ENCODE results near the gene ZBTB20.

Gene ZBTB20

DNA sequence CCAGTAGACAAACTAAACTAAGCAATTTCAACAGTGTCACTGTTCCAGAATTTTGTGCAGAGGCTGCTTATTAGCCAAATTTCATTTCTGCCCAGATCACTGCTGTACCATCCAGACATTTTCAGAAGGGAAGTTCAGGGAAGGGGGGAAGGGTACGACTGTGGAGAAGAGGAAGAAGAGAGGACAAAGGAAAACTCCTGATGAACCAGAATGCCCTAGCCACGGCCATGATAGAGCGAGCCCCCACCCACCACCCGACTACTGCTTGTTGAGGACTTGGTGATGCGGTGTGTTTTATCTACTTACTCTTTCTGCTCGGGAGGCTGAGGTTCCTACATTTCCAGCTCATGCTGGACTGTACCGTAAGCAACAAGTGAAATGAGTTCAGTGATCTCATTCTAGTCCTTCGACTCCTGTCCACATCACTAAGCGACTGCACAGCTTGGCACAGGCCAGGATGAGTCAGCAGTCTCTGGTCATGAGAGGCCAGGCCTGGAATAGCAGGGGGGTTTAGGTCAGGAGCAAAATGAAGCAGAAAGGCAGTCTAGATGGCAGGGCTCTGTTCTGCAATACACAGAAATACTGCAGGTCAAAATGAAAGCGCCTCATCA, 522.4 kb downstream of the ZBTB20 start:
- DNase-seq (ENCODE audit: low read depth): no peak

DNA sequence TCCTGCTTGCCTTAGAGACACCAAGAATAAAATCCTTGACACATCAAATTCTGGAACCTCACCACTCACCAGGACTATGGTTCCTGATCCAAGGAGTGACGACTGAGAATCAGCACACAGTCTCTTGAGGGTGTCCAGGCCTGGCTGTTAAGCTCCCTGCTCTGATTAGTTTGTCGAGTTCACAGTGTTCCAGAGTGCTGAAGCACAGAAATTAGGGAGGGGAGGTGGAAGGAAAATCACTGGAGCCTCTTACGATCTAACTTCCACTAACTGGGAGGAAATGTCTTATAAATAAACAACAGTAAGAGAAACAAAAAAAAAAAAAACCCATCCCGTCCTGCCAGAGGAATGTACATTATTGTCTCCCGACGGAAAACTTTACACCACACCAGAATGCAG, 523.0 kb downstream of the ZBTB20 start:
- no peak for DNase-seq (ENCODE audit: low read depth)

DNA sequence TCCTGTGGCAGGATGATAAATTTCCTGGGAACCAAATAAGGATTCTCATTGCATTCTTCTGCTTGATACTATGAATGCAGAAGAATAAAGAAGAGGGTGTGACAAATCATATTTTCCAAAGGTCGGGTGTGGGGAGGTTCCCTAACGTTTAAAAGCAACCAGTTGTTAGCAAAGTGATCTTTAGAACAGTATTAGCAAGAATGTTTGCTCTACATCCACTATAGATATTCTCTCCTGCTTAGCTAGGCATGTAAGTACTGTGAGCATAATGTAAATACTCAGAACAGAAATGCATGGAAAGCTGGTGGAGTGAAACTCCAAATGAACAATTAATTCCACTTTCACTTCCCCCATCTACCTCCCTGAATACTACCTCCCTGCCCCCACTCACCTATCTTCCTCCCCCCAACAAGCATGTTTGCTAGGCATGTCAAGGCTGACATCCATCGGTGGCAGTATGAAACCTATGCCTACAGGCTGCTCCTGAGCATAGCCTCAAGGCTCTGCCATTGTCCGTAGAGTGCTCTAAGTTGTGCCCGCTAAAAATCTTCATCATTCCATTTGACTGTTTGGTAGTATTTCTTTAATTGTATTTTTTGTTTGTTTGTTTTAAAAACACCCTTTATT, 523.6 kb downstream of the ZBTB20 start:
- DNase-seq (ENCODE audit: low read depth): no peak

DNA sequence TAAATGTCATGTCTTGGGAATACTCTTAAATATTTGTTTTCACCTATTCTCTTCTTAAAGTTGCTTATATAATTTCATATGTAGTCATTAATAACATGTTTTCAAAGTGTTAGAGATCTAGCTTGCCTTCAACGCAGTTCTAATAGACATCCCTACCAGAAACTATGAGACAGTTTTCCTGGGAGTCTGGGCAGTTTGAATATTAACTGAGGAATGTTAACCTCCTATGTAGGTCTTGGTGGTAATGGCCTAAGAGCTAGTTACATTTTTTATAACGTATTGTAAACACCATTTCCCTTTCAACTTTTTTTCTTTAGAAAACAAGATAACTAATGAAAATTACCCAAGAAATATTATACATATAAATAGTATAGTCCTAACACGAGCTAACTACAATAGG, 525.1 kb downstream of the ZBTB20 start:
- DNase-seq (ENCODE audit: low read depth): no peak

DNA sequence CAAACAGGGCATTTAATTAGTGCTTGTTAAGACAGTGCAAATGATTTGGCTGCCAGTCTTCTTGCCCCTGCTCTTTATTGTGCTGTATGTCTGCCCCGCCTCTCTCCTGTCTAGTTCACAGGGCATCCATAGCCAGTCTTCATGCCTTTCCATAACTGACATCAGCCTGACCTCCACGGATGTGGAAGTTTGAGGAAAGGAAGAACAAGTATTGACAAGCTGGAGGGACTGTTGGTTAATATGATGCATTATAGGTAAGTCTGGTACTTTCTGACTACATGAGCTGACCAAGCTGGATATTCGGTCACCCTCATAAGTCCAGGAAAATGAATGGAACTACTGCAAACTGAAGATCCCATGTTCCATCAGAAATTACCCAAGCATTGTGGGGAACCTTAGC, 527.3 kb downstream of the ZBTB20 start:
- no peak for DNase-seq (ENCODE audit: low read depth)

DNA sequence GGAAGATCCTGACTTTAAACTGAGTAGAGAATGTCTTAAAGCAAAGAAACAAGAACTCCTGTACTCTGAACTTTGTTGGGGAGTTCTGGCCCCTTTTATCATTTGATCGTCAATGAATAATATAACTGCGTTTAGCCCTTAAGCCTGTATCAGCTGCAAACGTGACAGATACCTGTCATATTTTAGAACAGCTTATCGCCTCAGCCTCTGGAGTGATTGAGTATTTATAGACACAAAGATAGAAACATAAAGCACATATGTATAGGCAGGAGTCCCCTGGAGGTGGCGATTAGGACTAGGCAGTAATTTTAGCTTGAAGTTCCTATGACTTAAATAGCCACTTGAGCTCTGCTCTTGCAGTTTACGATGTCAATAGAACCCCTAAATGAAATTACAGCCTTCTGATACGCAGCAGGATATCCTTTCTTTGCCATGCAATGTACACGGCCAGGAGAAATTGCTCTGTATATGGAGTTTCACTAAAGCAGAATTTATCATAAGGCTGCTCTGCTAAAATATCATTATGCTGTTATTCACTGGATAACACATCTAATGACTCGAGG, 531.5 kb downstream of the ZBTB20 start:
- DNase-seq (ENCODE audit: low read depth): no peak

DNA sequence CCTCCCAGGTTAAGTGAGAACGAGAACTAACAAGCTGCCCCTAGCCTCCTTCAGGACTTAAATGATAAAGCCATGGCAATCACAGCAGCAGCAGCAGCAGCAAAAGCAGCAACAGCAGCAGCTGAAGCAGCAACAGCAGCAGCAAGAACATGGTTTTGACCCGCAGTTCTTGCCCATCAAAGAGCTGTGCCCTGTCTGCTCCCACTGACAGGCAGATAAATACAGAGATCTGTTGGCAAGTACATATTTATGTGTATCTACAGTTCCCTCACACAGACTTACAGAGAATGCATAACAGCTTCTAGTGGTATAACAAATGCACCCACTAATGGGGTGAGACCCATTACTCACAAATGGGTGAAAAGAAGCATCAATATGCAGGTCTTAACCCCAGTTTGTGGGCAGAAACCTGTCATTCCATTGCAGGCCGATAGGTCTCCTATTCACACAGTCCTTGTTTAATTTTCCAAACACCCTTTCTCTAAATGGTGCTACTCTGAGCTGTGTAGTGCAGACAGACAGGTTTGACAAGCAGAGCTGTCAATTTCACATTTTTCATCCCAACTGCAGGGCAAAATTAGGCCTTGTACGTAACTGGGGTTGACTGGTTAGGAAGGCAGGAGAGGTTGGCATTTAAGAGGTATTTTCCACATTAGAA, 537.0 kb downstream of the ZBTB20 start:
- no peak for DNase-seq (ENCODE audit: low read depth)

DNA sequence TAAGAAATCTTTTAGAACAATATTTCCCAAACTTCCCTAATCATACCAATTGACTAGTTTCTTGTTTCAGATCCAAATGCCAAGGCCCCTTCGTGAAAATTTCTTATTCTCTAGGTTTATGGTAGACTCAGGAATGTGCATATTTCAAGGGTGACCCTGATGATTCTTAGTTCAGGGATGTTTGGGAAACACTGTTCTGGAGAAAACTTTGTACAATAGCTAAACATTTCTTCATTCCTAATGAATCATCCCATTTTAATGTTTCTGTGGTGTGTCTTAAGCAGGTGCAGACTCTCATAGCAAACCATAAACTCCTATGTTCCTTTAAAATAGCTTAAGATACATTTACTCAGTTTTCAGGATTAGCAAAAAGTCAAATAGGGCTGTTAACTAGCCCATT, 538.8 kb downstream of the ZBTB20 start:
- no peak for DNase-seq (ENCODE audit: low read depth)

DNA sequence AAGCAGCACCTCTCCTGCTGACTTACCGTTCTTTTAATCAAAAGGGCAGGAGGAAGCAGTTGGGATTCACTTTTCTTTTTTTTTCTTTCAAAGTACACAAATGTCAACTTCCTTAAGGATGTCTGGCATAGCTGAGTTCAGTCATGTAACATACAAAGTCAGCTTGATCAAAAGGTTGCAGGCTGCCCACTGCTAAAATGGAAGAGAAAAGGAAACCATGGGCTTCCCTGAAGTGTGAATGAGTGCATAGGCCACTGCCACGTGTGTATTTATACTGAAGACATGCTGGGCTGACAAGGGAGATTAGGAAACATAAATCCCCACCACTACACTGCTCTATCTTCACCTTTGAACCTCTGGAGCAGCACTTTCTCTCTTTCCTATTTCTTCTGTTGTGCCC, 540.8 kb downstream of the ZBTB20 start:
- no peak for DNase-seq (ENCODE audit: low read depth)

DNA sequence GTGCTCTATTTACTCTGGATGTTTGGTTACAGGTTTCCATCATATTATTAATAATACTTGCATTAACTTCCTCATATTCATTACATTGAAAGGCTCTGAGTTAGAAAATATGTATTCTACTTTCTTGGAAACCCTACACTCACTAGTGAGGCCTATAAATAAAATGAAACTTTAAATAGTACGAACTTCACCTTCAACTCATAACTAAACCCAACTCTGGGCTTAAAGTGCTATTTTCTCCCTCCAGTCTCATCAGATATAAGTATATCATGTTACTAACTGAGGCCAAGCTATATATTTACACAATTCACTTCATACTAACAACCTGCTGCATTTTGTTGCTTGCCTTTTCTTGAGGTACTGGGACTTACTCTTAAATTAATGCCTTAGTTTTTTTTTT, 546.5 kb downstream of the ZBTB20 start:
- DNase-seq (ENCODE audit: low read depth): no peak

DNA sequence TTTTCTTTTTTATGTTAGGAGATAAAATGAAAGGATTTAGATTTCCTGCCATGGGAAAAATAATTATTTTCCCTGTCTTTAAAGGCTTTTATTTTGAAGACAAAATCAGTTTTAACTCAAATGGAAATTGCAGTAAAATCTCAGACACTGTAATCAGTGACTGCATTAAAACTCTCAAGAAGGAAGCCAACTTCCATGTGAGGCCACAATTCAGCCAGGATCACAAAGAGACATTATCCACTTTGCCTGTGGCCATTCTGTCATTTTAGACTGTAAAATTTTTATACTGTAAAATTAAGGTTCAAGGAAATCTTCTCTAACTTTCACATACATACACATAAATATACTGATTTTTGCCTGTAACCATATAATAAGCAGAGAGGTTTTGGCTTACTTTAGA, 549.2 kb downstream of the ZBTB20 start:
- DNase-seq (ENCODE audit: low read depth): no peak

DNA sequence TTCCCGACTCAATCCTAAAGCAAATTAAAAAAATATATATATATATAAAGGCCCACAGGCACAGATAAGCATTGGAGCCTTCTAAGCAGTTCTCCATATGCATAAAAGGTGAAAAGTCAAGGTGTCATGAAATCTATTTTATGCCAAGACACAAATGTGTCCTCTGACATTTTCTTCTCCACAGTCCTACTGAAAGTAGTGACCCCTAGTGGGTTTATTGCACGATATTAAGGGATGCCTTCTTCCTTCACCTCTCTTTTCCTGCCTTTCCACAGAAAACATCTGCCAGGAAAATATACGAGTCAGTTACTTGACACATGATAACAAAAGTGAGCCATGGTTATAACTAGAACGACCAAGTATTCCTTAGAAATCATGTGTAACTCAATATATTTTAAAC, 550.1 kb downstream of the ZBTB20 start:
- DNase-seq (ENCODE audit: low read depth): no peak

DNA sequence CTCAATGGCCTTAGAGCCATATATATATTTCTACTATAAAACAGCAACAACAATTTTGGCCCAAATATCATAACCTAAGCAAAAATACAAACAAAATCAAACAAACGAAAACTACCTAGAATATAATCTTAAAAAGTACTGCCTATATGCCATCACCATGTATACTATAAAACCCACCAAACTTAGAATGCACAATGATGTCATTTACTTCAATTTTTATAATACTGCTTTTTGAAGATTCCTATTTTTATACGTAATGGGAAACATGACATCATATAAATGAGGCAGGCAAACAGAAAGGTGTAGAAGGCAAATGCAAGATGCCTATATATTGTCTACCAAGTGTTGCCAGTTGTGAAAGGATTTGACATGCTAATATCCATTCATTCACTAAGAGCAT, 550.9 kb downstream of the ZBTB20 start:
- no peak for DNase-seq (ENCODE audit: low read depth)

DNA sequence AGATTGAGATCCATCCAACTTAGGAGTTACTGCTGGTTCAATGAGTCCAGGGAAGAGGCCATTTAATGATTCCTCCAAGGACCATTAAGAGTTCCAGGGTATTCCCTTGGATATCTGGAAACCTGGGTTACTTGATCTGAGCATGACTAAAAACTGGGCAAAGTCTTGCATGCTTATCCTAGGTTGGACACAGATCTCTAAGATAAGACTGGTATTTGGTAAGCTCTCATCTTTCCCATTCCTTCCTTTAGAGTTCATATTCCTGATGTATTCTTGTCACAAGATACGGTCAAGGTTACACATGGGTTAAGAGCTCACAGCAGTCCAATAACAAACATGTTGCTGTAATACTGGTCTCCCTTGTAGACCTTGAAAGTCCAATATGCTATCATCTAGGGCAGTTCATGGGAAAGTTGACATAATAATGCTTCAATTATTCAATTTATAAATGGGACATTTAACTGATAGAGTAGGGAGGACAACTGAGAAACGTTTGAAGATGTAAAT, 551.5 kb downstream of the ZBTB20 start:
- no peak for DNase-seq (ENCODE audit: low read depth)

DNA sequence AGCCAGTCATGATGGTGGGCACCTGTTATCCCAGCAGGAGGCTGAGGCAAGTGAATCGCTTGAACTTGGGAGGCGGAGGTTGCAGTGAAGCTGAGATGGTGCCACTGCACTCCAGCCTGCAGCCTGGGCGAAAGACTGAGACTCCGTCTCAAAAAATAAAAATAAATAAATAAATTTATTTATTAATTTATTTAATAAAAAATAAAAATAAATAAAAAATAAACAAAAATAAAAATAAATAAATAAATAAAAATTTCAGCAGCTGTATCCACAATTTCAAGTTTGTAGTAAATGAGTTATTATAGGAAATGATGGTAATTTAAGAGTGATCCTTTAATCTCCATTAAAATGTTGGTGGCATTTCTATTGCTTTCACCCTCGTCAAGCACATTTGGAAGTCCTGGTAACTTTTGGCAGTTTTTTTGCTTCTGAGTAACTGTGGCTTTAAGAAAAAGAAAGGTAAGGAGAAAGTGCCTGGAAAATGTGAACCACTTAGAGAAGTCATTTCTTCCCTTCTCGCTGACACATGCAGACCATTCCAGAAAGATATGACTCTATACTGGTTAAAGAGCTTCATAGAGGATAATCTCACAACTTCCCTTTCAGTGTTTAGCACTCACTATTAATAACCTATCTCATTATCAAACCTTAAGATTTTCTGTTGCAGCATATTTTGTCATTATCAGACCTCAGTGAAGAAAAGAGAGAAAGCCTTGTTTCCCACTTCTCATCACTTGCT, 556.6 kb downstream of the ZBTB20 start:
- DNase-seq (ENCODE audit: low read depth): no peak

DNA sequence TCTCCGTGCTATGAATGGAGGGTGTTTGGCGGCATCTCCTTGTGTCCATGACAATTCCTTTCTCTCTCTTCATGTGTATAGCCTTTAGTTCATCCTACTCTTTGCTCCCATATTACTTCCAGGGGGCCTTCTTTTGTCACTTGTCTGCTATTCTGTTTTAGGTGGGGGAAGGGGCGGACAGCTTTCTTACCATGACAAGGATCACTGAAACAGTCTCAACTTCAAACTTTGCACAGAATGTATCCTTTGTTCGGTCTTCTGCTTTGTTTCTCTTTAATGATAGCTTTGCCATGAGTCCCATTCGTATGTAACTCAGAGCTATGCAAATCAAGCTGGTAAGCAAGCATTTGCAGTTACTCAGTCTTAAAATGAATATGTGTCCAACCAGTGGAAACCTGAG, 559.1 kb downstream of the ZBTB20 start:
- DNase-seq (ENCODE audit: low read depth): no peak

DNA sequence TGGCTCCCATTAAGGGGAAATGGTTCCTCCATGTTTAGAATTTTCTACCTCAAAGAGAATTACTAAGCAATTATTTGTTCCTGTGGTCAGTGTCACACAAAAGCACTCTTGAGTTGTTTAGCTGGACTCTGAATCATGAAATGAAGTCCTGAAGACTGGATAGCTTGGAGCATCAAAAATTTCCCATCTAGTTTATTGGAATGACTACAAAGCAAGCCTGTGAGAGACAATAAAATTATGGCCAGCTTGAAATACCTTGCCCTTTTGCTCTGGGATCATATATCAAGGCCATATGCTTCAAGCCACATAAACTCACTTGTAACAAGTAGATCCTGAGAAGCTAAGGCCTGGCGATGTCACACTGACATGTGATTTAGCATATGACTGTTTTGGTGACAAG, 561.0 kb downstream of the ZBTB20 start:
- no peak for DNase-seq (ENCODE audit: low read depth)

DNA sequence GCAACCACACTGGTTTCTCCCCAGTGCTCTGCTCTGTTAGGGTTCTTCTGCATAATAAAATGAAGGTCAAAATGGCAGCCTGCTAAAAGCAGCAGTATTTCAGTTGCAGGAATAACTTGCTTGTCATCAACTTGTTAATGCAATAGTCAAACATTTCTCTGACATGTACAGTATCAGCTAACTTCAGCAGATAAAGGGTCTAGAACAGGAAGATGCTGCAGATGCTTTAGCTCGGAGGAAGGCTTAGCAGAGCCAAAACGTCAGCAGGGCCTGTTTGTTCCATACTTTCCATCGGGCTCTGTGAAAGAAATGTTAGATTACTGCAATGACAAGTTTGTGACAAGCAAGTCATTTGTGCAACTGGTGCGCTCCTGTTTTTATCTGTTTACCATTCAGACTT, 561.4 kb downstream of the ZBTB20 start:
- DNase-seq (ENCODE audit: low read depth): no peak

DNA sequence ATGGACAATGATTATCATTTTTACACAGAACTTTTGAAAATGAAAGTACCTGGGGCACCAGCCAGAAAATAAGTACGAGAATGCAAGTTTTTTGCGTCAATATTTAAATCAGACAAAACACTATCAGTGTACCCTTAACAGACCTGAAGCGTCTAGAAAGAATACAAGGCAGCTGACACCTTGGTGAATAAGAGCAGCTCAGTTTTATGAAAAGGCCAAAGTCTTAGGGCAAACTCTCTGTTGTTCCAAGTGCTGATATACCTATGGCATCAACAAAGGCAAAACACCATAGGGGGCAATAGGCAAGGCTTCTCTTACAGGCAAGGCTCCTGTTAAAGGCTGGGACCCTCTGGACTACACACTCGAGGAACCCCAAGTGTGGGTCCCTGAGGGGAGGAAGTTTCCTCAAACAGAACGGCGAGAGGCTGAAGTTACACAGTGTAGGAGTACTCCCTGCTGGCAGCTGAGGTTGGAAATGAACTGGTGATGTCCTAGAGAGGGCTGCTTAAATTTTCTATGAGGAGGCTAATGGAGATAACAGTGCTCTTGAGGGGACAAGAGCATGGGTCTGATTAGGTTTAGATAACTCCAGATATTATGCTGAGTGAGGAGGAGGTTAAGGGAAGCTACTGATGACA, 562.2 kb downstream of the ZBTB20 start:
- no peak for DNase-seq (ENCODE audit: low read depth)

DNA sequence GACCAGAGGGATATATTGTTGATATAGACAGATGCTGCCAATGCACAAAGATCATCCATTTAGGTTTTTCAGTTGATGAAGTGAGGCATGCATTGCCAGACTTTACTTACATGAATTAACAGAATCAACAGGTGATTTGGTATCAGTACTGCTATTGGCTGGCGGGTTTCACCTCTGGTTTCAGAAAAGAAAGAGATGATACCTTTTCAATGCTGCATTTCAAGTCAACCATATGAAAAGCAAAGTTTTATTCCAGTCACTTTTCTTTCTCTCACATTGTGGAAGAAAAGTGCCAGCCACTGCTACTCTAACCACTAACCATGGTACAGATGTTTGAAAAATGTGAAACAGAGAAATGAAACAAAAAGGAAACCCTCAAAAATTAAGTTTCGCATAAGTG, 564.2 kb downstream of the ZBTB20 start:
- DNase-seq (ENCODE audit: low read depth): no peak

DNA sequence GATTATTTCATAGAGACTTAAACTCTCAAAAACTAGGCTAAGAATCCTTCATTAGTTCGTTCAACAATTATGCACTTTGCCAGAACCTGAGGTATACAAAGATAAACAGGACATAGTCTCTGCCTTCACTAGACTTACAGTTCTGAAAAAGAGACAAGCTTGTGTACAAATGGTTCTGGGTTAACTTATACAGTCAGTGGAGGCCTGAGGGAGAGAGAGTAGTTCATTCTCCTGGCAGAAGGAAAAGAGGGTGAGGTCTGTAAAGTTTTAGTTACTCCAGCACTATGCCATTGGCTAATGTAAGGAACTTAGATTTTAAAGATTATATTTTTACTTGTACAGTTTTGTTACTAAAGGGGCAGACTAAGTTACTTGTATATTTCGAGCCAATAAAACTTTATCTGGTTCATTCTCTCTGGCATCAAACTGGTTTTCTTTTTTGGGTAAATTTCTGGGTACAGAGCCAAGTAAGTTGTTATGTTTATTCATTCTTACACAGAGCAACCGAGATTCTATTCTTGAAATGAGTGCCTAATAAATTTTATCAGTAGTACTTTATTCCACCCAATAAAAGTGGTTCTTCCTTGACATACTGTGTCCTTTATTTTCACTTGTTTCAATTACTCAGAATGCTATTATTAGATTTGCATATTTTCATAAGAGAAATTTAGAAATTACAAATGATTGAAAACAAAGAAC, 574.6 kb downstream of the ZBTB20 start:
- DNase-seq (ENCODE audit: low read depth): no peak

DNA sequence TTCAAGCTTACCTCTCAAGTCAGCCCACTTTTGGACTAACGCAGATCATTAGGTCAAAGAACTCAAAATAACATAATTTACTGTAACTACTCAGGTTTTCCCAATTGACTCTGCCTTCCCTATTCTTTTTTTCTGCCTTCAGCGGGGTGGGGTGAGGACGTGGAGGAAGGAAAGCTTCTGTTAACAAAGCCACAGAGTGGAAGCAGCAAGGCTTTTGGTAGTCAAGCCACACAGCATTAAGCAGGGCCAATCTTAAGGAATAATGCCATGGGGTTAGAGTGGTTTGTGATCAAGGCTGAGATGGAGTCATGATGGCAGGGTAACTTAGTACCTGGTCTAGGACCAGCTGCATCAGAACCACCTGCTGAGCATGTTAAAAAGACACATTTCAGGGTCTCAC, 575.7 kb downstream of the ZBTB20 start:
- no peak for DNase-seq (ENCODE audit: low read depth)

Data from T-helper 22 cell (primary cell).